Activated gamma-delta T cell (primary cell): ENCODE results near the gene BEND6.
"Not testable (repeated sequence)": the region's sequence is repeated elsewhere in the genome, so short reads cannot be mapped to it uniquely, and the experiment has no call there.

Experiments
- DNase-seq: peaks from one replicate; lab custom pipeline; 2025; lab: John Stamatoyannopoulos, UW

BEND6 gene

DNA sequence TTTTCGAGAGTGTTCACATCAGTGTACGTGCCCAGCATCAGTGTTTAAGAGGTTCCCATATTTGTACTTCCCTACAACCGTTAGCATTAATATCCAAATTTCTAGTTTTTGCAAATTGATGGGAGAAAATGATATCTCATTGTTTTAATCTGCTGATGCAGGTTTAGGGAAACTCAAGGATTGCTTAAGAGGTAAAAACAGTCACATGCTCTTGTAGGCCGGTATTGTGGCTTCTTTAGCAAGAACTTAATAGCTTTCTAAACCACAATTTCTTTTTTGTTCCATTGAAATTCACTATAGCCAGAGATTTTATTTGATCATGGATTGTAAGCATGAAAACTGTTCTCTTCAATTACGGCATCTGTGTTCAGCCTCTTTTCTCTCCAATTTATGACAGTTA, 29.5 kb downstream of the BEND6 start:
- DNase-seq, result no peak

GRCh38 chr6:56984884-56985283, 30.0 kb downstream of the BEND6 start:
- no peak for DNase-seq

DNA sequence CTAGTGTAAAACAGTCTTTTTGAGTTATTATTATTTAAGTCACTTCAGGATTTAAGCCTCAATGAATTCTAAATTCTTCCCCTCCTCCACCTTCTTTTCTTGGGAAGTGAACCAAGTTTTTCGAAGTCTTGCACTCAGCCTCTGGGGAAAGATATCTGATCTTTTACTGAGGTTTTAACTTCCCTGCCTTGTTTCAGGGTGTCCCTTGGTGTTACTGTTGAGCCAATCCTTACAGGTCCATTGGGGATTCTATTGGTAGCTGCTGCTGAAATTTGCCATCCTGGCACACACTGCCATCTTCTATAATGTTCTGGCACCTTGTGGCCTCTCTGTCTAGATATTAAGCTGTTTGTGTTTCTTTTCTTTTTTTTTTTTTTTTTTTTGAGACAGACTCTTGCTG, 31.7 kb downstream of the BEND6 start:
- DNase-seq, result no peak

DNA sequence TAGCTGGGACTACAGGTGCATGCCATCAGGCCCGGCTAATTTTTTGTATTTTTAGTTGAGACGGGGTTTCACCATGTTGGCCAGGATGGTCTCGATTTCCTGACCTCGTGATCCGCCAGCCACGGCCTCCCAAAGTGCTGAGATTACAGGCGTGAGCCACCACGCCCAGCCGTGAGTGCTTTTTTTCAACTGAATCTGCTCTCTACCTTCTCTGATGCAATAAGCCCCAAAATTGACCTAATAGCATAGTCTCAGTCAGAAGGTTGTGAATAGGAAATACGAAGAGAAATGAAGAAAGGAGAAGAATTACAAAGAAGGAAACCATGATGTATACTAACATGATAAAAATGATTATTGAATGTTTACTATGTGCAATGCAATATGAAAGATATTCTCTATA, 33.2 kb downstream of the BEND6 start:
- no peak for DNase-seq

- no peak for DNase-seq
Observed at GRCh38 chr6:56992036-56992435, 37.1 kb downstream of the BEND6 start.

GRCh38 chr6:56992703-56993102, 37.8 kb downstream of the BEND6 start:
- no peak for DNase-seq

DNA sequence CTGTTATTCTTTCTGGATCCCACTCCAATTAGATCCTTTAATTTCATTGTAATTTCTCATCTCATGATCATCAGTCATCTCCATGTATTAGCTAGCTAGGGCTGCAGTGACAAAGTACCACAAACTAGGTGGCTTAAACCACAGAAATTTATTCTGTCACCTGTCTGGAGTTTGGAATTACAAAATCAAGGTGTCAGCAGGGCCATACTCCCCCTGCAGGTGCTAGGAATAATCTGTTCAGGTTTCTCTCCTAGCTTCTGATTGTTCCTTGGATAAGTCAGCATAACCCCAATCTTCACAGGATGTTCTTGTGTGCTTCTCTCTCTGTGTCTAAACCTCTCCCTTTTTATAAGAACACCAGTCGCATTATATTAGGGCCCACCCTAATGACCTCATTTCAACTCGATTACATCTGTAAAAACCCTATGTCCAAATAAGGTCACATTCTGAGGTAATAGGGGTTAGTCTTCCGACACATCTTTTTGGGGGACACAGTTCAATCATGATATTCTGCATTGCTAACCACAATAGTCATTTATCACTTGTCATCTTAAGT, 40.5 kb downstream of the BEND6 start:
- no peak for DNase-seq

GRCh38 chr6:56996401-56996800, 41.5 kb downstream of the BEND6 start:
- no peak for DNase-seq

DNA sequence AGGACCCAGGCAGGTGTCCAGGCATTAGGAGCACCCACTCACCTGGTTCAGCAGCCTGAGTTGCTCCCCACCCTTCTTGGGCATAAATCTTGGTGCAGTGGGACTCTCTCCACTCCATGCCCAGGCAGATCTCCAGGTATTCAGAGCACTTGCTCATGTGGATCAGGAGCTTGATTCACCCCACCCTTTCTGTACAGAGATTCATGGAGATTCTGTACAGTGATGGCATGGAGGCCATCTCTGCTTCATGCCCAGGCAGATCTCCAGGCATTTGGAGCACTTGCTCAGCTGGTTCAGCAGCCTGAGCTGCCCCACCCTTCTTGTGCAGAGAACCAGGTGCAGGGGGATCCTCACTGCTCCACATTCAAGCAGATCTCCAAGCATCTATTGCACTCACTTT, 44.1 kb downstream of the BEND6 start:
- DNase-seq, result no peak

GRCh38 chr6:56999748-57000147, 44.8 kb downstream of the BEND6 start:
- not testable (repeated sequence) for DNase-seq

- DNase-seq, result no peak
Observed at GRCh38 chr6:57002197-57002596, 47.3 kb downstream of the BEND6 start.

- no peak for DNase-seq
Observed at GRCh38 chr6:57004292-57004691, 49.4 kb downstream of the BEND6 start.

GRCh38 chr6:57006101-57006500, 51.2 kb downstream of the BEND6 start:
- DNase-seq, result no peak

- DNase-seq, result not testable (repeated sequence)
Observed at GRCh38 chr6:57008069-57008468, 53.2 kb downstream of the BEND6 start.

- DNase-seq, result no peak
Observed at GRCh38 chr6:57013521-57013926, 58.6 kb downstream of the BEND6 start.

- no peak for DNase-seq
Observed at GRCh38 chr6:57017069-57017468, 62.2 kb downstream of the BEND6 start.

- DNase-seq, result no peak
Observed at GRCh38 chr6:57017841-57018240, 62.9 kb downstream of the BEND6 start.

GRCh38 chr6:57019434-57019833, 64.5 kb downstream of the BEND6 start:
- no peak for DNase-seq

GRCh38 chr6:57021086-57021720, 66.3 kb downstream of the BEND6 start:
- no peak for DNase-seq

DNA sequence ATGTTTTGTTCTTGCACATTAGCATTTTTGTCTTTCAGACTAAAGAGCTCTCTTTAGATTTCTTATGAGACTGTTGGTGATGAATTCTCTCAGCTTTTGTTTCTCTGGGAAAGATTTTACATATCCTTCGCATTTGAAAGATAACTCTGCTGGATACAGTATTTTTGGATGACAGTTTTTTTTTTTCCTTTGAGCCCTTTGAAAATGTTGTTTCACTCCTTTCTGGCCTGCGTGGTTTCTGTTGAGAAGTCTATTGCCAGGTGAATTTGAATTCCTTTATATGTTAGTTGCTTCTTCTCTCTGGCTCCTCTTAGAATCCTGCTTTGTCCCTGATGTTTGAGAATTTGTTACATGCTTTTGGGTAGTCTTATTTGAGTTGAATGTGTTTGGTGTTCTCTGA, 69.4 kb downstream of the BEND6 start:
- no peak for DNase-seq

DNA sequence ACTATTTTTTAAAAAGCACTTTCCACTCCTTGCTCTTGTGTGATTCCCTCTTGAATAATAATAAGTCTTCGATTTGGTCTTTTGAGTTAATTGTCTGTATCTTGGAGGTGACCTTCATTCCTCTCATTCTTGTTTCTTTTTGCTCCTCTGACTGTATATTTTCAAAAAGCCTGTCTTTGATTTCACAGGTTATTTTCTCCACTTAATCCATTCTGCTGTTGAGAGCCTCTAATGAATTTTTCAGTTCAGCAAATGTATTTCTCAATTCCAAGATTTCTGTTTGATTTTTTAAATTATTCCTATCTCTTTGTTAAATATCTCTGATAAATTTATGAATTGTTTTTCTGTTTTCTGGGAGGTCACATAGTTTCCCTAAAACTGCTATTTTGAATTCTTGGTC, 69.9 kb downstream of the BEND6 start:
- no peak for DNase-seq

DNA sequence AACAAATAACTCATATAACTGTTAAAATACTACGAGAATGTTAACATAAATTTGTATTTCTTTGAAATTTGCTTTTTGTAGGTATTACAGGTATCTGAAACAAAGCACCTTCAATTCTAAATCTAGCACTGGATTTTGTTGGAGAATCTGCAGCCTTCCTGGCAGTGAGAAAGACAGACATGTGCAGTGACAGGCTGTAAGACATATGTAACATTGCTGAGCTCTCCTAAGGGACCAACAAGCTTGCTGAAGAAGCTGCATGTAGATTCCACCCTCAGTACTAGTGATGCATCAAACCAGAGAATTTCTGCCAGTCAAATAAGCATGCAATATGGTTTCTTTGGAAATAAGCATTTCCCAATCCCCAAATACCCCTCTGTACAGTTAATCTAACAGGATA, 71.1 kb downstream of the BEND6 start:
- DNase-seq, result no peak

DNA sequence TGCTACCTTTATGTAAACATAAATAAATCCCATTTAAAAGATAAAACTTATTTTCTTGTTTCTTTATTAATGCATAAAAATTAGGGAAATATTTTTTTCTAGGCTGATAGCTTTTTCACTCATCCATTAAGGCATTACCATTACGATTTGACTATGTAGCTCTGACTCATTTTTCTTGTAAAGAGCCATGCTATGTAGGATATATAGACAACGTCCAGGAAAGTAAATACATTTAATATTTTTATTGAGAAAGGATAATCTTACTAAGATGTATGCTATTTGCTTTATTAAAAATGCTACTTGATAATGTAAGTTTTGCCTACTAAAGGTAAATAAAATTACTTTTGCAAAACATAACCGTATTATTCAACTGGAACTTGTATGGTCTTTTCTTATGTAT, 72.4 kb downstream of the BEND6 start:
- no peak for DNase-seq

- no peak for DNase-seq
Observed at GRCh38 chr6:57029213-57029612, 74.3 kb downstream of the BEND6 start.
